Endothelial cell of umbilical vein (primary cell): ENCODE results near the gene TBC1D14.

Experiments used
- EZH2 ChIP-seq: IDR thresholded peaks from 2 replicates; pipeline ENCODE4 v1.6.1; 2012; ENCODE audit warnings: borderline replicate concordance, low read depth, mild to moderate bottlenecking, moderate library complexity, low read length, inconsistent platforms; ENCODE audit not compliant: severe bottlenecking
- GATA2 ChIP-seq: IDR thresholded peaks from 2 replicates; pipeline ENCODE4 v1.7.0; 2011; ENCODE audit warnings: low read depth, mild to moderate bottlenecking, moderate library complexity, mixed read lengths, low read length; ENCODE audit not compliant: insufficient read length, insufficient read depth
- POLR2A ChIP-seq: IDR thresholded peaks from 2 replicates; pipeline ENCODE4 v1.6.1; 2012; ENCODE audit warnings: low read depth, mild to moderate bottlenecking, control low read depth, low read length
- POLR2AphosphoS5 ChIP-seq: IDR thresholded peaks from 2 replicates; pipeline ENCODE4 v1.6.1; 2012; ENCODE audit warnings: low read depth, mild to moderate bottlenecking, control low read depth, low read length, moderate library complexity; ENCODE audit not compliant: insufficient read depth
- TF ChIP-seq, protein P1 (sequence below), 2 donors: IDR thresholded peaks; 1 replicate in 1 of 2; 2 replicates in 1 of 2; pipeline ENCODE4 v1.5.1; 2011; ENCODE audit warnings: low read length in 2 of 2, mild to moderate bottlenecking in 2 of 2, moderate library complexity in 2 of 2, control low read depth in 1 of 2, inconsistent platforms in 1 of 2, low read depth in 1 of 2; ENCODE audit not compliant: insufficient read depth in 1 of 2; ENCODE audit errors: extremely low read depth in 1 of 2
- TF ChIP-seq, protein P2 (sequence below): IDR thresholded peaks from 2 replicates; pipeline ENCODE4 v1.6.1; 2011; ENCODE audit not compliant: insufficient read depth, insufficient read length

DNA sequence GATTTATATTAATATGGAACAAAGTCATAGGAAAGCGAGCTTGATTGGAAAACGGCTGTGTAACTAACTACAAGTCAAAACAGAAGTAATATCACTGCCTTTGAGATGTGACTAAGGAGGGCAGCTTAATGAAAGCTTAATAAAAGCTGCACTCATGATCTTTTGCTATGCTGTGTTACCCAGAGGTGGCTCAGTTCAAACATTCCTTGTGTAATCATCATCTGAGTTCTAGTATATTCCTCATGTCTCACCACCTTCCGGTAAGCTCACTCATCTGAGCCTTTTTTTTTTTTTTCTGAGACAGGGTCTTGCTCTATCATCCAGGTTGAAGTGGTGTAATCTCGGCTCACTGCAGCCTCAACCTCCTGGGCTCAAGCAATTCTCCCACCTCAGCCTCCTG lies 153.2 kb downstream of the TBC1D14 start:
- TF ChIP-seq, protein P1, sequence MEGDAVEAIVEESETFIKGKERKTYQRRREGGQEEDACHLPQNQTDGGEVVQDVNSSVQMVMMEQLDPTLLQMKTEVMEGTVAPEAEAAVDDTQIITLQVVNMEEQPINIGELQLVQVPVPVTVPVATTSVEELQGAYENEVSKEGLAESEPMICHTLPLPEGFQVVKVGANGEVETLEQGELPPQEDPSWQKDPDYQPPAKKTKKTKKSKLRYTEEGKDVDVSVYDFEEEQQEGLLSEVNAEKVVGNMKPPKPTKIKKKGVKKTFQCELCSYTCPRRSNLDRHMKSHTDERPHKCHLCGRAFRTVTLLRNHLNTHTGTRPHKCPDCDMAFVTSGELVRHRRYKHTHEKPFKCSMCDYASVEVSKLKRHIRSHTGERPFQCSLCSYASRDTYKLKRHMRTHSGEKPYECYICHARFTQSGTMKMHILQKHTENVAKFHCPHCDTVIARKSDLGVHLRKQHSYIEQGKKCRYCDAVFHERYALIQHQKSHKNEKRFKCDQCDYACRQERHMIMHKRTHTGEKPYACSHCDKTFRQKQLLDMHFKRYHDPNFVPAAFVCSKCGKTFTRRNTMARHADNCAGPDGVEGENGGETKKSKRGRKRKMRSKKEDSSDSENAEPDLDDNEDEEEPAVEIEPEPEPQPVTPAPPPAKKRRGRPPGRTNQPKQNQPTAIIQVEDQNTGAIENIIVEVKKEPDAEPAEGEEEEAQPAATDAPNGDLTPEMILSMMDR (IDR thresholded peaks at IDR 0.05; ENCODE audit: extremely low read depth in 1 of 2, insufficient read depth in 1 of 2, low read depth in 1 of 2, low read length in 2 of 2) = no peak
- TF ChIP-seq EZH2 (no peak), POLR2A (no peak), POLR2AphosphoS5 (no peak), GATA2 (no peak)
- TF ChIP-seq, protein P2, sequence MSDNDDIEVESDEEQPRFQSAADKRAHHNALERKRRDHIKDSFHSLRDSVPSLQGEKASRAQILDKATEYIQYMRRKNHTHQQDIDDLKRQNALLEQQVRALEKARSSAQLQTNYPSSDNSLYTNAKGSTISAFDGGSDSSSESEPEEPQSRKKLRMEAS = no peak
